Esophagus muscularis mucosa (tissue), 4 donors: ENCODE data around the gene UBALD1. TPM values are rescaled to one million over a fixed set of nuclear protein-coding genes. Genes with fewer than 3 reads are reported as not detected.

Source experiments
- DNase-seq: peaks from one replicate; pipeline ENCODE4 v3.0.0-alpha.2; 2017; ENCODE audit errors: extremely low spot score
- H3K27ac ChIP-seq, 4 donors: fragments of 200-600 bp; sonication (generic); replicated peaks in 1 of 4; 1 replicate in 3 of 4; 2 replicates in 1 of 4; pipeline ENCODE4 v1.5.1; 2016 to 2019; ENCODE audit warnings: mild to moderate bottlenecking in 1 of 4
- H3K27me3 ChIP-seq, 4 donors: fragments of 200-600 bp; sonication (generic); one replicate each; pipeline versions ENCODE4 v1.5.1 to v1.6.0; 2016 to 2019
- H3K36me3 ChIP-seq, 4 donors: fragments of 200-600 bp; sonication (generic); one replicate each; pipeline ENCODE4 v1.5.1; 2016 to 2019
- H3K4me1 ChIP-seq, 4 donors: fragments of 200-600 bp; sonication (generic); one replicate each; pipeline ENCODE4 v1.5.1; 2016 to 2019
- H3K4me3 ChIP-seq, 4 donors: fragments of 200-600 bp; sonication (generic); 1 replicate in 2 of 4; 2 replicates in 2 of 4; pipeline ENCODE4 v1.5.1; 2016 to 2019; ENCODE audit warnings: mild to moderate bottlenecking in 4 of 4, moderate library complexity in 1 of 4
- H3K9me3 ChIP-seq, 4 donors: fragments of 200-600 bp; sonication (generic); 1 replicate in 3 of 4; 2 replicates in 1 of 4; pipeline ENCODE4 v1.5.1; 2016 to 2019
- CTCF ChIP-seq, 3 experiments: fragments of 200-600 bp in 2 of 3; fragments of 450-650 bp in 1 of 3; sonication (generic) in 2 of 3; IDR thresholded peaks; one replicate each; pipeline ENCODE4 v1.5.1; 2017 to 2019; ENCODE audit warnings: antibody characterized with exemption in 3 of 3, mild to moderate bottlenecking in 2 of 3, moderate library complexity in 1 of 3
- EP300 ChIP-seq: sonication (generic); formaldehyde crosslinking; IDR thresholded peaks from one replicate; pipeline ENCODE4 v1.6.1; 2017; ENCODE audit warnings: antibody characterized with exemption
- POLR2A ChIP-seq: fragments of 450-650 bp; IDR thresholded peaks from one replicate; pipeline ENCODE4 v1.6.1; 2017; ENCODE audit warnings: antibody characterized with exemption, moderate library complexity, mild to moderate bottlenecking, low read depth
- POLR2AphosphoS5 ChIP-seq, 2 donors: sonication (generic); formaldehyde crosslinking; IDR thresholded peaks; one replicate each; pipeline ENCODE4 v1.6.1; 2017; ENCODE audit warnings: antibody characterized with exemption in 2 of 2
- WGBS: methylation state at CpG from one replicate; pipeline ENCODE4 v1.1.5; 2018; 5-methylcytosine and 5-hydroxymethylcytosine counted together
- intact Hi-C: fragments of 100-400 bp; cut with DNase I; formaldehyde crosslinking; loops from one replicate; pipeline ENCODE4 v1.15.1; 2023
- total RNA-seq, 4 donors: library from RNA; depleted of rRNA; stranded (reverse); fragments of >200 nt; gene quantifications; one replicate each; pipeline versions ENCODE4 v1.1.0 to v1.2.1, GENCODE V29; 2016

UBALD1 gene
- total RNA-seq, 4 donors from 2014 or later: 11.2 to 34.6 (median 17.9) TPM

GRCh38 chr16:4655801-4656200 lies 41.1 kb upstream of the UBALD1 start:
- Histone ChIP-seq H3K36me3 (peaks cover 35 to 100% (median 89%) of the 10 kb centered on the region in 4 donors), H3K4me1 (peaks cover 7 to 18% (median 14%) of the 10 kb centered on the region in 4 donors), H3K27me3 (no peaks in the 10 kb centered on the region), H3K27ac (no peak overlapping the region), H3K9me3 (no peaks in the 10 kb centered on the region), H3K4me3 (no peak overlapping the region)
- intact Hi-C loops: no loop called here
- TF ChIP-seq EP300 (no peak), CTCF (IDR thresholded peaks at IDR 0.05) (no peak), POLR2A (no peak), POLR2AphosphoS5 (IDR thresholded peaks at IDR 0.05) (no peak)
- 100% methylated on average over 3 of the region's 6 CpGs for WGBS
- no peak for DNase-seq

GRCh38 chr16:4654964-4655590 lies 40.4 kb upstream of the UBALD1 start:
- intact Hi-C loops: no loop called here
- DNase-seq: no peak
- TF ChIP-seq CTCF (IDR thresholded peaks at IDR 0.05): no peak
- no peak for TF ChIP-seq POLR2A
- TF ChIP-seq POLR2AphosphoS5 (IDR thresholded peaks at IDR 0.05): no peak
- Histone ChIP-seq H3K4me1 (peaks cover 2 to 16% (median 7%) of the 10 kb centered on the region in 4 donors), H3K27me3 (no peaks in the 10 kb centered on the region), H3K9me3 (no peaks in the 10 kb centered on the region), H3K4me3 (no peak overlapping the region), H3K27ac (no peak overlapping the region), H3K36me3 (peaks cover 35 to 98% (median 90%) of the 10 kb centered on the region in 4 donors)
- WGBS: 92% methylated on average over 7 of the region's 12 CpGs

GRCh38 chr16:4654011-4654963 lies 39.6 kb upstream of the UBALD1 start:
- H3K27ac ChIP-seq: no peak overlapping the region
- H3K4me3 ChIP-seq: no peak overlapping the region
- peaks cover 35 to 93% (median 89%) of the 10 kb centered on the region in 4 donors for H3K36me3 ChIP-seq
- intact Hi-C loops: no loop called here
- no peak for DNase-seq
- WGBS: 82% methylated on average over 12 of the region's 16 CpGs
- no peaks in the 10 kb centered on the region for H3K27me3 ChIP-seq
- peaks cover 0 to 9% (median under 1%) of the 10 kb centered on the region in 4 donors for H3K4me1 ChIP-seq
- TF ChIP-seq POLR2AphosphoS5 (IDR thresholded peaks at IDR 0.05): no peak
- TF ChIP-seq CTCF (IDR thresholded peaks at IDR 0.05): no peak
- no peak for TF ChIP-seq EP300
- TF ChIP-seq POLR2A: no peak
- no peaks in the 10 kb centered on the region for H3K9me3 ChIP-seq

- WGBS: 95% methylated on average over 22 of the region's 25 CpGs
- H3K36me3 ChIP-seq: peaks cover 35 to 83% (median 76%) of the 10 kb centered on the region in 4 donors
Observed at GRCh38 chr16:4652561-4652960, 37.9 kb upstream of the UBALD1 start.

GRCh38 chr16:4651827-4652226 lies 37.1 kb upstream of the UBALD1 start:
- 93% methylated on average over 13 of the region's 13 CpGs for WGBS

More at GRCh38 chr16:4652561-4652960, 37.9 kb upstream of the UBALD1 start:
- no peak for DNase-seq
- intact Hi-C loops: no loop called here
- Histone ChIP-seq H3K4me1 (peaks cover 0 to 8% (median under 1%) of the 10 kb centered on the region in 4 donors), H3K27ac (no peak overlapping the region), H3K4me3 (no peak overlapping the region), H3K27me3 (no peaks in the 10 kb centered on the region), H3K9me3 (no peaks in the 10 kb centered on the region)
- TF ChIP-seq POLR2AphosphoS5 (IDR thresholded peaks at IDR 0.05): no peak

More at GRCh38 chr16:4651827-4652226, 37.1 kb upstream of the UBALD1 start:
- peaks cover 0 to 8% (median 4%) of the 10 kb centered on the region in 4 donors for H3K4me1 ChIP-seq
- peaks cover 28 to 78% (median 75%) of the 10 kb centered on the region in 4 donors for H3K36me3 ChIP-seq
- TF ChIP-seq EP300 (no peak), POLR2A (no peak), POLR2AphosphoS5 (IDR thresholded peaks at IDR 0.05) (no peak), CTCF (IDR thresholded peaks at IDR 0.05) (no peak)
- no peaks in the 10 kb centered on the region for H3K9me3 ChIP-seq
- H3K27me3 ChIP-seq: no peaks in the 10 kb centered on the region
- no peak for DNase-seq
- H3K27ac ChIP-seq: no peak overlapping the region
- intact Hi-C loops: no loop called here
- no peak overlapping the region for H3K4me3 ChIP-seq
